GM21390 (cell line): Measurements from ENCODE around the gene UGT1A4.
"Not testable (repeated sequence)": the region's sequence is repeated elsewhere in the genome, so short reads cannot be mapped to it uniquely, and the experiment has no call there.

Experiments used
- ATAC-seq: cut with Tn5 transposase; IDR thresholded peaks from one replicate; pipeline ENCODE4 v1.9.1; 2021; ENCODE audit not compliant: unreplicated experiment

UGT1A4 gene

GRCh38 chr2:233699424-233700027 is 19.0 kb upstream of the UGT1A4 start:
- ATAC-seq: no peak

GRCh38 chr2:233700028-233700635 is 18.4 kb upstream of the UGT1A4 start:
- ATAC-seq: no peak

DNA sequence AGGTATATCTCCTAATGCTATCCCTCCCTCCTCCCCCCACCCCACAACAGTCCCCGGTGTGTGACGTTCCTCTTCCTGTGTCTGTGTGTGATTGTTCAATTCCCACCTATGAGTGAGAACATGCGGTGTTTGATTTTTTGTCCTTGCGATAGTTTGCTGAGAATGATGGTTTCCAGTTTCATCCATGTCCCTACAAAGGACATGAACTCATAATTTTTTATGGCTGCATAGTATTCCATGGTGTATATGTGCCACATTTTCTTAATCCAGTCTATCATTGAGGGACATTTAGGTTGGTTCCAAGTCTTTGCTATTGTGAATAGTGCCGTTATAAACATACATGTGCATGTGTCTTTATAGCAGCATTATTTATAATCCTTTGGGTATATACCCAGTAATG is 17.7 kb upstream of the UGT1A4 start:
- not testable (repeated sequence) for ATAC-seq

DNA sequence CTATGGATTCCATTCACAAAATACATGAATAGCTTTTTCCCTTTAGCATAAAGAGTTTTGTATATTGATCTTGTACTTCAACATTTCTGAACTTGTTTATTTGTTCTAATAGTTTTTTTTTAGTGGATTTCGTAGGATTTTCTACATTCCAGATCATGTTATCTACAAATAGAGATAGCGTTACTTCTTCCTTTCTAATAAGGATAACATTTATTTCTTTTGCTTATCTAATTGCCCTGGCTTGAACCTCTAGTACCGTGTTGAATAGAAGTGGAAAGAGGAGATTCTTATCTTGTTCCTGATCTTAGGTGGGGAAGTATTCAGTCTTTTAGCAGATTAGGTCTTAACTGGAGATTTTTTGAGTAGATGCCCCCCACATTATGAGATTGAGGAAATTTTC is 16.3 kb upstream of the UGT1A4 start:
- ATAC-seq: no peak

- no peak for ATAC-seq
Observed at GRCh38 chr2:233705911-233706506, 12.5 kb upstream of the UGT1A4 start.

DNA sequence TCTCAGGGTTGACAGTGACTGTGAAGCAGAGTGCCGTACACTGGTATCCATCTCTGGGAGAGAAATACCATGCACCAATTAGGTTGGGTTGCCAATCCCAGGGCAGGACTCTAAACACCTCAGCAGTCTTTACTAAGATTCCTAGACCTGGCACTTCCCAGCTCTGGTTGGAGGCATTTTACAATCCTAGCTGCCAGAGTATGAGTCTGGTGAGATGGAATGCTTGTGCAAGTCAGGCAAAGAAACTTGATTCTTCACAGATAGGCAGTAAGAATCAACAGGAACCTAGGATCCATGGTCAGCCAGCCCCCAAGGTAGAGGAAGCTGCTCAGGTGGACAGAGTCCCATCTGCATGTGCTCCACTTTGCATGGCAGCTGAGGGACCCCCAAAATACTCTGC is 11.8 kb upstream of the UGT1A4 start:
- ATAC-seq: no peak

GRCh38 chr2:233707940-233708644 is 10.4 kb upstream of the UGT1A4 start:
- no peak for ATAC-seq

DNA sequence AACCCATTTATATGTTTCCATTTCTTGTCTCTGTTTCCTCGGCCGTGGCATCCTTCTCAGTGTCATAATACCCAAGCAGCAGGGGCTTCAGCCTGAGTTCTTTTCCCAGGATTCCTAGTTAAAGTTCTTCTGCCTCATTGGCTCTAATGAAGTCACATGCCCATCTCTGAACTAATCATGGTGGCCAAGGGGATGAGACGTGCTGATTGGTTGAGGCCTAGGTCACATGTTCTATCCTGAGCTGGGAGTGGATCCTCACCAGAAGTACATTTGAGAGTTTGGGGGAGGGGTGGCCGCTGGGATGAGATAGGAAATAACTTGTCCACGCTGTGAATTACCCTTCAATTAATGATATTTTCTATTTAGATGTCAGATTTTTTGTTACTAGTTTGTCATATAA is 9.6 kb upstream of the UGT1A4 start:
- no peak for ATAC-seq

GRCh38 chr2:233711312-233712008 is 7.1 kb upstream of the UGT1A4 start:
- ATAC-seq: peak; percentile 60

GRCh38 chr2:233712611-233713261 is 5.8 kb upstream of the UGT1A4 start, which contains the start of gene UGT1A5:
UGT1A5 (plus strand) TSS chr2:233712907; CDS start chr2:233712992, 85 bp downstream.
- no peak for ATAC-seq

GRCh38 chr2:233713262-233713615 is 5.3 kb upstream of the UGT1A4 start:
- no peak for ATAC-seq

- no peak for ATAC-seq
Observed at GRCh38 chr2:233714121-233714520, 4.4 kb upstream of the UGT1A4 start.

GRCh38 chr2:233728723-233729301 is 10.3 kb downstream of the UGT1A4 start, which contains the start of gene UGT1A3:
UGT1A3 (plus strand) TSS chr2:233729042; CDS start chr2:233729127, 85 bp downstream.
- no peak for ATAC-seq

- not testable (repeated sequence) for ATAC-seq
Observed at GRCh38 chr2:233736868-233737653, 18.5 kb downstream of the UGT1A4 start.

GRCh38 chr2:233740870-233741269 is 22.3 kb downstream of the UGT1A4 start:
- ATAC-seq: no peak

DNA sequence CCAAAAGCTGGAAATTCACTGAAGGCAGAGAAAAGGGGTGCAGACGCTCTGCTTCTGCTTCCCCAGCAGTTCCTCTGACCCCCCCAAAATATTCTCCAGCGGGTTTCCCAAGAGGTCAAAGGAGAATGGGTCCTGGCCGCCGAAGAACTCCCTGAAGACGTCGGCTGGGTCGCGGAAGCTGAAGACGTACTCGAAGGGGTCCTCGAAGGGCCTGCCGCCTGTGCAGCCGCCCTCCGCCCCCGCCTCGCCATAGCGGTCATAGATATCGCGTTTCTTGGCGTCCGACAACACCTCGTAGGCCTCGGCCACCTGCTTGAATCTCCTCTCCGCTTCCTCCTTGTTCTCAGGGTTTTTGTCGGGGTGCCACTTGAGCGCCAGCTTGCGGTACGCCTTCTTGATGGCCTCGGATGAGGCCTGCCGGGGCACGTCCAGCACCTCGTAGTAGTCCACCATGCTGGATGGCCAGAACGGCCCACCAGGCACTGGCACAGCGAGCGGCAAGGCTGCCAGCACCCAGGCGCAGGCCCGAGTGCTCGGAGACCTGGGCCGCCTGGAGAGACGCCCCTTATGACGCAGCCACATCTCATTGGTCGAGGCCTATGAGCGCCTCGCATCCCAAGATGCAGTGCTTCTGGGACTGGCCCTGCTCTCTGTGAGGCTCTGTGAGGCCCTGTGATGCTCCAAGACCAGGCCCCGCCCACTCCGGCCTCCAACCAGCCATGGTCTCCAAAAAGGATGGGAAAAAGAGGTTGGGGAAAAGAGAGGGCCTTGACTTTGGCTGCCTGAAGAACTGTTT is 25.1 kb downstream of the UGT1A4 start:
- ATAC-seq: no peak

- ATAC-seq: no peak
Observed at GRCh38 chr2:233745073-233745755, 26.7 kb downstream of the UGT1A4 start.

GRCh38 chr2:233745838-233746237 is 27.3 kb downstream of the UGT1A4 start:
- ATAC-seq: not testable (repeated sequence)
